ENCODE measurements around the gene REPS1.

GRCh38 chr6:138926579-138926978, 61.5 kb downstream of the REPS1 start:
- TF ChIP-seq AEBP2 (tag by site-specific recombination; IDR thresholded peaks at IDR 0.05; ENCODE audit: borderline replicate concordance) (no peak), CTCF (tag by site-specific recombination; IDR thresholded peaks at IDR 0.05) (no peak), ZNF449 (tag by site-specific recombination; IDR thresholded peaks at IDR 0.05) (no peak), ZBTB17 (tag by site-specific recombination; IDR thresholded peaks at IDR 0.05) (no peak), ZNF692 (tag by site-specific recombination; IDR thresholded peaks at IDR 0.05) (no peak)

All from HEK293 (cell line).